ENCODE results near the gene TACC2.

DNA sequence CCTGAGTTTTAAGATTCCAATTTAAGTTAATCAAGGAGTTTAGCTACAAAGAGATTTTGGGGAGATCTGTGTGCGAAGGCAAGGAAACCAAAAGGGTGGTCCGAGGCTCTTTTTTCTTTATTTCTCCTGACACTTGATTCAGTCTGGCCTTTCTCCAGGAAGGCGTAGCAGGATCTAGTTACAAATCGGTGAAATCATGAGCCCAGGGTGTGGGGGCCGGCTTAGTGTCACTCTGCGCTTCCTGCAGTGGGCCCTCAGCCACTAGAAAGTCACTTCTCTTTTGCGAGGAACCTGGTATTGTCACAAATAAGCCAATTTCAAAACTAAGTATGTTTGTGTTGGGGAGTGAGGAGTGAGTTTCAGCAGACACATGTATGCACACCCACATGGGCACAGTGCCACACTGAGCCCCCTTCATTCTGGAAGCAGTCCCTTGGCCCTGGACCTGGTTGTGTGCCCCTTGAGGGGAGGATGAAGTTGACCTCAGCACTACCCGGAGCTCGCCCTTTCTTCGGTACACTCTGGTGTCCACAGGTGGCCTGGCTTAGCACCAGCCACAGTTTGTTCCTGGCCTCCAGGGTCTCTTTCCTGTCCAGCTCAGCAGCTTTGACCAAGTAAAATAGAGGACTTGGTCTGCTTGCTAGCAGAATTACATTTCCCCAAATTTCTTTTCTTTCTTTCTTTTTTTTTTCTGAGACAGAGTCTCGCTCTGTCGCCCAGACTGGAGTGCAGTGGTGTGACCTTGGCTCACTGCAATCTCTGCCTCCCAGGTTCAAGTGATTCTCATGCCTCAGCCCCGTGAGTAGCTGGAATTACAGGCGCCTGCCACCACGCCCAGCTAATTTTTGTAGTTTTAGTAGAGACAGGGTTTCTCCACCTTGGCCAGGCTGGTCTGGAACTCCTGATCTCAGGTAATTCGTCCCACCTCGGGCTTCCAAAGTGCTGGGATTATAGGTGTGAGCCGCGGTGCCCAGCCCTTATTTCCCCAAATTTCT is 198.2 kb downstream of the TACC2 start:
- TF ChIP-seq EP300 (IDR thresholded peaks at IDR 0.05), result no peak
- TF ChIP-seq, protein P1, sequence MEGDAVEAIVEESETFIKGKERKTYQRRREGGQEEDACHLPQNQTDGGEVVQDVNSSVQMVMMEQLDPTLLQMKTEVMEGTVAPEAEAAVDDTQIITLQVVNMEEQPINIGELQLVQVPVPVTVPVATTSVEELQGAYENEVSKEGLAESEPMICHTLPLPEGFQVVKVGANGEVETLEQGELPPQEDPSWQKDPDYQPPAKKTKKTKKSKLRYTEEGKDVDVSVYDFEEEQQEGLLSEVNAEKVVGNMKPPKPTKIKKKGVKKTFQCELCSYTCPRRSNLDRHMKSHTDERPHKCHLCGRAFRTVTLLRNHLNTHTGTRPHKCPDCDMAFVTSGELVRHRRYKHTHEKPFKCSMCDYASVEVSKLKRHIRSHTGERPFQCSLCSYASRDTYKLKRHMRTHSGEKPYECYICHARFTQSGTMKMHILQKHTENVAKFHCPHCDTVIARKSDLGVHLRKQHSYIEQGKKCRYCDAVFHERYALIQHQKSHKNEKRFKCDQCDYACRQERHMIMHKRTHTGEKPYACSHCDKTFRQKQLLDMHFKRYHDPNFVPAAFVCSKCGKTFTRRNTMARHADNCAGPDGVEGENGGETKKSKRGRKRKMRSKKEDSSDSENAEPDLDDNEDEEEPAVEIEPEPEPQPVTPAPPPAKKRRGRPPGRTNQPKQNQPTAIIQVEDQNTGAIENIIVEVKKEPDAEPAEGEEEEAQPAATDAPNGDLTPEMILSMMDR (IDR thresholded peaks at IDR 0.05), result no peak
- no peak for TF ChIP-seq POLR2A (IDR thresholded peaks at IDR 0.05)
- TF ChIP-seq POLR2AphosphoS5 (IDR thresholded peaks at IDR 0.05), result no peak

All from gastroesophageal sphincter (tissue), 3 donors.